Thyroid gland (tissue), 4 donors: ENCODE results near the gene PRR20G. TPM values are rescaled to one million over a fixed set of nuclear protein-coding genes. Genes with fewer than 3 reads are reported as not detected.
"Not testable (repeated sequence)": the region's sequence is repeated elsewhere in the genome, so short reads cannot be mapped to it uniquely, and the experiment has no call there.

Experiments
- DNase-seq, 2 donors: peaks; one replicate each; pipeline ENCODE4 v3.0.0-alpha.2; 2019
- H3K27ac ChIP-seq, 3 donors: fragments of 200-600 bp; sonication (generic); 1 replicate in 2 of 3; 2 replicates in 1 of 3; pipeline ENCODE4 v1.5.1; 2016 to 2019; ENCODE audit warnings: mild to moderate bottlenecking in 1 of 3, moderate library complexity in 1 of 3
- H3K27me3 ChIP-seq: fragments of 200-600 bp; sonication (generic); one replicate; pipeline ENCODE4 v1.5.1; 2019
- H3K36me3 ChIP-seq, 2 donors: fragments of 200-600 bp; sonication (generic); one replicate each; pipeline ENCODE4 v1.5.1; 2016 to 2019
- H3K4me1 ChIP-seq, 2 donors: fragments of 200-600 bp; sonication (generic); one replicate each; pipeline ENCODE4 v1.5.1; 2017 to 2019
- H3K4me3 ChIP-seq, 3 donors: fragments of 200-600 bp; sonication (generic); replicated peaks in 1 of 3; 1 replicate in 2 of 3; 2 replicates in 1 of 3; pipeline ENCODE4 v1.5.1; 2016; ENCODE audit warnings: mild to moderate bottlenecking in 1 of 3
- H3K9me3 ChIP-seq: fragments of 200-600 bp; sonication (generic); one replicate; pipeline ENCODE4 v1.5.1; 2017
- POLR2A ChIP-seq, 2 donors: fragments of 450-650 bp; IDR thresholded peaks; one replicate each; pipeline ENCODE4 v1.6.1; 2017; ENCODE audit warnings: antibody characterized with exemption in 2 of 2, mild to moderate bottlenecking in 2 of 2, moderate library complexity in 1 of 2
- WGBS, 2 donors: methylation state at CpG; one replicate each; pipeline ENCODE4 v1.1.5; 2017; 5-methylcytosine and 5-hydroxymethylcytosine counted together
- intact Hi-C: fragments of 100-400 bp; cut with DNase I; formaldehyde crosslinking; loops from one replicate; pipeline ENCODE4 v1.15.1; 2023
- total RNA-seq, 4 donors: library from RNA; depleted of rRNA; stranded (reverse); fragments of >200 nt; gene quantifications; one replicate each; pipeline ENCODE4 v1.2.3, GENCODE V29; 2016
- TF ChIP-seq, protein P1 (sequence below), 6 experiments: fragments of 200-600 bp in 3 of 6; fragments of 450-650 bp in 3 of 6; sonication (generic) in 3 of 6; IDR thresholded peaks; one replicate each; pipeline ENCODE4 v1.5.1; 2016 to 2019; ENCODE audit warnings: antibody characterized with exemption in 6 of 6, mild to moderate bottlenecking in 2 of 6, inconsistent platforms in 1 of 6, moderate library complexity in 1 of 6

PRR20G gene
- total RNA-seq, 4 donors from 2014 or later = not detected

DNA sequence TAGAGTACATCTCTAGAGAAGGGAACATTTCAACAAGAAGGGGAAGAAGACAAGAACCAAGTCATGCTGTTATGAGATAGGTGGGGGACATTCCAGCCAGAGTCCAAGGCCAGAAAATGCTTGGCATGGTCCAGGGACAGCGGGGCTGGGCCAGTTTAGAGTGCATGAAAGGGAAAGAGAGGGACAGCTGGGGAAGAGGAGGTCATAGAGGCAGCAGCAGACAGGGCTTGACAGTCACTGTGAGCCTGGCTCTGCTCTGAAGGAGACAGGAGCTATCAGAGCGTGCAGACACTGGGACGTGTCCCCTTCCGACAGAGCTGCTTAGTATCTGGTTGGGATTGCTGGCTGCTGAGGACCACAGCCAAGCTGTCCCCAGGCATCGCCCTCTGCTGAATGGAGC lies 35.7 kb upstream of the PRR20G start:
- no peaks in the 10 kb centered on the region for H3K9me3 ChIP-seq
- no peak for DNase-seq
- H3K4me3 ChIP-seq = no peak overlapping the region
- intact Hi-C loops = no loop called here
- H3K36me3 ChIP-seq = no peaks in the 10 kb centered on the region
- 48 to 76% methylated on average over 4 to 5 of the region's 5 CpGs for WGBS, 2 donors
- no peaks in the 10 kb centered on the region for H3K4me1 ChIP-seq
- H3K27me3 ChIP-seq = no peaks in the 10 kb centered on the region
- TF ChIP-seq, protein P1, sequence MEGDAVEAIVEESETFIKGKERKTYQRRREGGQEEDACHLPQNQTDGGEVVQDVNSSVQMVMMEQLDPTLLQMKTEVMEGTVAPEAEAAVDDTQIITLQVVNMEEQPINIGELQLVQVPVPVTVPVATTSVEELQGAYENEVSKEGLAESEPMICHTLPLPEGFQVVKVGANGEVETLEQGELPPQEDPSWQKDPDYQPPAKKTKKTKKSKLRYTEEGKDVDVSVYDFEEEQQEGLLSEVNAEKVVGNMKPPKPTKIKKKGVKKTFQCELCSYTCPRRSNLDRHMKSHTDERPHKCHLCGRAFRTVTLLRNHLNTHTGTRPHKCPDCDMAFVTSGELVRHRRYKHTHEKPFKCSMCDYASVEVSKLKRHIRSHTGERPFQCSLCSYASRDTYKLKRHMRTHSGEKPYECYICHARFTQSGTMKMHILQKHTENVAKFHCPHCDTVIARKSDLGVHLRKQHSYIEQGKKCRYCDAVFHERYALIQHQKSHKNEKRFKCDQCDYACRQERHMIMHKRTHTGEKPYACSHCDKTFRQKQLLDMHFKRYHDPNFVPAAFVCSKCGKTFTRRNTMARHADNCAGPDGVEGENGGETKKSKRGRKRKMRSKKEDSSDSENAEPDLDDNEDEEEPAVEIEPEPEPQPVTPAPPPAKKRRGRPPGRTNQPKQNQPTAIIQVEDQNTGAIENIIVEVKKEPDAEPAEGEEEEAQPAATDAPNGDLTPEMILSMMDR (IDR thresholded peaks at IDR 0.05) = no peak
- TF ChIP-seq POLR2A (IDR thresholded peaks at IDR 0.05) = no peak
- no peak overlapping the region for H3K27ac ChIP-seq

DNA sequence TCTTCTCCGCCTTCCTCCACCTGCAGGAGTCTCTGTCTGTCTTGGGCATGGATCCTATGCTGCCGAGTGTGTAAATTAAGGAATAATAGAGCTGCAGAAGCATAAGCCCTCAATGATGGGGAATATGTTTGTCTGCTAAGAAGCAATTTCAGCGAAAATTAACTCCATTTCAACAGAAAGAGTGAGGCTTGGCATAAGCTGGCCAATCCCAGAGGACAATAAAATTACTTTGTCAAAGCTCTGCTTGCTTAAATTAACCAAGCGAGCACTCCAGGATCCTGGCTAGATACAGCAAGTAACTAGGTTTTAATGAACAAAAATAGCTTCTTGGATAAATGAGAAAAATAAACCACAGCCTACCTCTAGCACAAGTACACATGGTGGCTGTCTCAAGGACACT lies 33.5 kb upstream of the PRR20G start:
- DNase-seq = no peak
- intact Hi-C loops = no loop called here
- TF ChIP-seq POLR2A (IDR thresholded peaks at IDR 0.05) = no peak
- TF ChIP-seq, protein P1 (IDR thresholded peaks at IDR 0.05) = no peak

DNA sequence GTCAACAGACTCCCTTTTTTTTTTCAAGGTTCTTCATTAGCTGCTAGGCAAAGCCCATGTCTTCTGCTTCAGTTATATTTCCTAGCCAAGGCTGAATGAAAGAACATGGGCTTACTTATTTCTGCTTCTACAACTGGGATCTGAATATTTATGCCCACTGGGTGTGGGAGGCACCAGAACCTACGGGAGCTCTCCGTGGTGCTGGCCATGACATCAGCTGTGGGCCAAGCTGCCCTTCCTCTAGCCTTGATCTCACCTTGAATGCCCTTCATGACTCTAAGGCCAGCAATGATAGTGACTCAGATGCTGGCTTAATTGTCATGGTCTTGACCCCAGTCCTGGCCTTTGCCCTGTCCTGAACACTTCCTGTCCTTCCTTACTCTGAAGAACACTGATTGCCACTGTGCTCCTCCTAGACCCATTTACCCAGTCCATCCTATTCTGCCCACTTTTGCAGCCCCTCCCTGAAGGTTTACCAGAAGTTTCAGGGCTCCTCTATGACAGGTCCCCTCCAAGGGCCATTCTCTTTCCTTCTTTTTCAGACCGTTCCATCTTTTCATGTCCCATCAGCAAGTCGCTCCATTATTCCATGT lies 32.8 kb upstream of the PRR20G start:
- Histone ChIP-seq H3K36me3 (no peaks in the 10 kb centered on the region), H3K27ac (no peak overlapping the region), H3K4me3 (no peak overlapping the region), H3K27me3 (no peaks in the 10 kb centered on the region), H3K4me1 (no peaks in the 10 kb centered on the region), H3K9me3 (no peaks in the 10 kb centered on the region)
- DNase-seq = no peak
- TF ChIP-seq, protein P1 (IDR thresholded peaks at IDR 0.05) = no peak
- TF ChIP-seq POLR2A (IDR thresholded peaks at IDR 0.05) = no peak
- intact Hi-C loops = no loop called here
- WGBS, 2 donors = 55 to 77% methylated on average over 4 of the region's 4 CpGs

More for the DNA sequence above, 33.5 kb upstream of the PRR20G start:
- H3K4me1 ChIP-seq = no peaks in the 10 kb centered on the region
- no peak overlapping the region for H3K4me3 ChIP-seq
- WGBS, 2 donors = 75 to 83% methylated on average over 4 of the region's 4 CpGs
- no peaks in the 10 kb centered on the region for H3K36me3 ChIP-seq
- no peak overlapping the region for H3K27ac ChIP-seq
- H3K9me3 ChIP-seq = no peaks in the 10 kb centered on the region
- H3K27me3 ChIP-seq = no peaks in the 10 kb centered on the region

DNA sequence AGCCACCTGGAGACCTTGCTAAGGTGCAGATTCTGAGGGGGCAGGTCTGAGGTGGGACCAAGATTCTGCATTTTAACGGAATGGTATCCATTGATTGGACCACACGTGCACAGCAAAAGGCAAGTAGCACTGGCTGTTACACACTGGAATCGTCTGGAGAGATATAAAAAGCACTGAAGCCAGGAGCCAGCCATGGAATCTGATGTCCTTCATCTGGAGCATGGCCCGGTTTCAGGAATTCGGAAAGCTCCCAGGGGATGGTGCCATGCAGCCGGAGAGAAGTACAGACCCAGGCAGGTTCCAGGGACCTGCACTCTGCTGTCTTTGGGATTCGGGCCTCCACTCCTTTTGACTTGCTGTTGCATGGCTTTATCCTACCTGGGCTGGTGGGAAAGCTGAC lies 28.8 kb upstream of the PRR20G start:
- no peaks in the 10 kb centered on the region for H3K4me1 ChIP-seq
- TF ChIP-seq POLR2A (IDR thresholded peaks at IDR 0.05) = no peak
- TF ChIP-seq, protein P1 (IDR thresholded peaks at IDR 0.05) = no peak
- no peaks in the 10 kb centered on the region for H3K9me3 ChIP-seq
- intact Hi-C loops = no loop called here
- 80% methylated on average over 7 of the region's 7 CpGs for WGBS, 2 donors
- H3K36me3 ChIP-seq = no peaks in the 10 kb centered on the region
- no peaks in the 10 kb centered on the region for H3K27me3 ChIP-seq
- DNase-seq = no peak
- H3K4me3 ChIP-seq = no peak overlapping the region
- H3K27ac ChIP-seq = no peak overlapping the region

DNA sequence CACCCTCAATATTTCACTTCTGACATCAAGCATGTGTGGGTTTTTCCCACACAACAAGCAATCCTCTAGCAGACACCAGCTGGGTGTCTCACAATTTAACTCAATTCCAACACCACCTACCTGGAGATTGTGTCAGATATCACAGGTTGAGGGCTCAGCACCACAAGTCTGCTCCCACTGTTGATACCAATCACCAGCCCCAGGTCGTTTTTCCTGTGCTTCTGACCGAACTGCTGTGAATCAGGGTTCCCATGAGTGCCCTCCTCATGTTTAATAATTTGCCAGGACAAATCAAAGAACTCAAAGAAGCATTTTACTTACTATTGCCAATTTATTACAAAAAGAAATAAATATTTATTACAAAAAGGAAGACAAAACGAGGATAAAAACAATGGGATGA lies 25.0 kb upstream of the PRR20G start:
- H3K4me3 ChIP-seq = no peak overlapping the region
- H3K4me1 ChIP-seq = no peaks in the 10 kb centered on the region
- intact Hi-C loops = no loop called here
- WGBS, 2 donors = 45 to 49% methylated on average over 3 of the region's 3 CpGs
- no peaks in the 10 kb centered on the region for H3K36me3 ChIP-seq
- TF ChIP-seq, protein P1 (IDR thresholded peaks at IDR 0.05) = no peak
- no peak for TF ChIP-seq POLR2A (IDR thresholded peaks at IDR 0.05)
- DNase-seq = no peak
- no peaks in the 10 kb centered on the region for H3K27me3 ChIP-seq
- H3K27ac ChIP-seq = no peak overlapping the region
- no peaks in the 10 kb centered on the region for H3K9me3 ChIP-seq

DNA sequence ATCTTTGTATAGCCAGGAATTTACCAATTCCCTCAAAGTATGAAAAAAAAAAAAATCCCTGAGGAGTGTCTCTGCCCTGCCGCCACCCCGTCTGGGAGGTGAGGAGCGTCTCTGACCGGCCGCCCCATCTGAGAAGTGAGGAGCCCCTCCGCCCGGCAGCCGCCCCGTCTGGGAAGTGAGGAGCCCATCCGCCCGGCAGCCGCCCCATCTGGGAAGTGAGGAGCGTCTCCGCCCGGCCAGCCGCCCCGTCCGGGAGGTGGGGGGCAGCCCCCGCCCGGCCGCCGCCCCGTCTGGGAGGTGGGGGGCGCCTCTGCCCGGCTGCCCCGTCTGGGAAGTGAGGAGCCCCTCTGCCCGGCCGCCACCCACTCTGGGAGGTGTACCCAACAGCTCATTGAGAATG lies 21.0 kb upstream of the PRR20G start:
- 75 to 83% methylated on average over 10 to 27 of the region's 28 CpGs for WGBS, 2 donors
- intact Hi-C loops, H3K27ac ChIP-seq, H3K36me3 ChIP-seq, H3K9me3 ChIP-seq, H3K4me3 ChIP-seq, H3K27me3 ChIP-seq, H3K4me1 ChIP-seq, DNase-seq: not testable (repeated sequence)
